Measurements from ENCODE around the gene SPTLC1.

DNA sequence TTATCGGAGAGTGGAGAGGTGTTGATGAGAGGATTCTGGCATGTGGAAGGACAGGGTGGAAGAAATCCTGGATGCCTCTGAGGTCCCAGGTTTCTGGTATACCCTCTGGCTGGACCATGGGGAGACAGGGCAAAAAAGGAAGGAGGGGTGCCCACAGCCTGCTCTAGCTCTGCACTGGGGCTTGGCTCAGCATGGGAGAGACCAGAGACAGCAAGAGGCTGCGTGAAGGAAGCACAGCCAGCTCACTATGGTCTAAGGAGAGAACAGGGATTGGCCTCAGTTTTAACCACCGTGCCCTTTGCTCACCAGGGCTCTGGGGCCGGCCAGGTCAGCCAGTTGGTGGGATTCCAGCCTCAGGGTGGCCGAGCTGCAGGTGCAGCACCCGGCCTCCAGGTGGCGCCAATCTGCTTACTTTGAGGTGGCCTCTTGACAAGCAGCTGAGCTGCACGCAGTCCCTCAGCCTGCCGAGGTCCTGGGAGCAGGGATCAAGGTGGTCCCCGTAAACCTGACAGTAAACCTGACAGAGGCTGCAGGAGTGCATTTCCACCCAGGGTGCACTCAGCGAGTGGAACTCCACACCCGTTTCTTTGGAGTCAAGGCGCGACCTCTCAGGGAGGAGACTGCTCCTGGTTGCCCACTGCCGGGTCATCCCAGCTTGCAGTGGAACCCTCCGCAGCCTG, 25.0 kb upstream of the SPTLC1 start:
- no peak for TF ChIP-seq EZH2 (IDR thresholded peaks at IDR 0.05; ENCODE audit: borderline replicate concordance, insufficient read depth, low read depth, low read length, poor library complexity, severe bottlenecking)
- TF ChIP-seq, protein P1, sequence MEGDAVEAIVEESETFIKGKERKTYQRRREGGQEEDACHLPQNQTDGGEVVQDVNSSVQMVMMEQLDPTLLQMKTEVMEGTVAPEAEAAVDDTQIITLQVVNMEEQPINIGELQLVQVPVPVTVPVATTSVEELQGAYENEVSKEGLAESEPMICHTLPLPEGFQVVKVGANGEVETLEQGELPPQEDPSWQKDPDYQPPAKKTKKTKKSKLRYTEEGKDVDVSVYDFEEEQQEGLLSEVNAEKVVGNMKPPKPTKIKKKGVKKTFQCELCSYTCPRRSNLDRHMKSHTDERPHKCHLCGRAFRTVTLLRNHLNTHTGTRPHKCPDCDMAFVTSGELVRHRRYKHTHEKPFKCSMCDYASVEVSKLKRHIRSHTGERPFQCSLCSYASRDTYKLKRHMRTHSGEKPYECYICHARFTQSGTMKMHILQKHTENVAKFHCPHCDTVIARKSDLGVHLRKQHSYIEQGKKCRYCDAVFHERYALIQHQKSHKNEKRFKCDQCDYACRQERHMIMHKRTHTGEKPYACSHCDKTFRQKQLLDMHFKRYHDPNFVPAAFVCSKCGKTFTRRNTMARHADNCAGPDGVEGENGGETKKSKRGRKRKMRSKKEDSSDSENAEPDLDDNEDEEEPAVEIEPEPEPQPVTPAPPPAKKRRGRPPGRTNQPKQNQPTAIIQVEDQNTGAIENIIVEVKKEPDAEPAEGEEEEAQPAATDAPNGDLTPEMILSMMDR (IDR thresholded peaks at IDR 0.05): peak; percentile 95
